Endothelial cell of umbilical vein (primary cell): ENCODE measurements around the gene SLFN5. TPM values are rescaled to one million over a fixed set of nuclear protein-coding genes. Genes with fewer than 3 reads are reported as not detected.
A peak's percentile ranks its signal among the peaks of the same experiment; 100 is the strongest.

Experiments
- BruUV-seq: library from RNA; stranded (reverse); fragments of 400-500 nt; replicated peaks from 2 replicates; lab custom pipeline; 2021; lab: Mats Ljungman, UMichigan
- CTCF ChIA-PET: fragments of 300-600, 350-600 bp; sonication (Branson Sonifier 250); formaldehyde crosslinking; loops from one replicate; lab custom pipeline; 2021; ENCODE audit warnings: antibody characterized with exemption, inconsistent platforms; lab: Charles Lee
- POLR2A ChIA-PET: fragments of 300-600, 350-600 bp; sonication (Branson Sonifier 250); formaldehyde crosslinking; loops from one replicate; lab custom pipeline; 2021; ENCODE audit warnings: antibody characterized with exemption, inconsistent platforms; lab: Charles Lee
- DNase-seq: peaks from one replicate; pipeline ENCODE4 v3.0.0-alpha.2; 2011; ENCODE audit warnings: low read depth, low spot score
- FAIRE-seq: peaks from 2 replicates; lab custom pipeline; 2011; peaks lifted over from hg19 to GRCh38; lab: Jason Lieb, UNC
- H2AFZ ChIP-seq: 2 replicates; pipeline ENCODE4 v1.6.0; 2012; ENCODE audit warnings: low read depth, low read length, control low read depth, inconsistent platforms
- H3K27ac ChIP-seq: 2 replicates; pipeline ENCODE4 v1.5.1; 2011; ENCODE audit warnings: low read depth, mild to moderate bottlenecking, control low read depth, low read length, moderate library complexity; ENCODE audit not compliant: insufficient read depth
- H3K27me3 ChIP-seq, 2 experiments: 2 replicates each; pipeline versions ENCODE4 v1.6.0 to v1.6.1; 2011; ENCODE audit warnings: low read length in 2 of 2, mixed read lengths in 1 of 2; ENCODE audit not compliant: control insufficient read depth in 2 of 2, insufficient read depth in 2 of 2
- H3K36me3 ChIP-seq, 2 experiments: 2 replicates in 1 of 2; 3 replicates in 1 of 2; pipeline ENCODE4 v1.5.1; 2011; ENCODE audit warnings: low read length in 2 of 2, mild to moderate bottlenecking in 1 of 2, moderate library complexity in 1 of 2; ENCODE audit not compliant: control insufficient read depth in 2 of 2, insufficient read depth in 2 of 2; ENCODE audit errors: extremely low read depth in 1 of 2
- H3K4me1 ChIP-seq: 3 replicates; pipeline ENCODE4 v1.5.1; 2011; ENCODE audit warnings: mild to moderate bottlenecking, low read length; ENCODE audit not compliant: control insufficient read depth, insufficient read depth; ENCODE audit errors: extremely low read depth
- H3K4me2 ChIP-seq: 2 replicates; pipeline ENCODE4 v1.6.1; 2011; ENCODE audit warnings: low read length, control low read depth, mixed read lengths; ENCODE audit not compliant: insufficient read depth
- H3K4me3 ChIP-seq, 3 experiments: fragments of 200-600 bp in 1 of 3; sonication (generic), shearing (Covaris generic) in 1 of 3; replicated peaks in 1 of 3; 2 replicates each; pipeline ENCODE4 v1.5.1; 2011 to 2016; ENCODE audit warnings: control low read depth in 3 of 3, low read length in 3 of 3, mild to moderate bottlenecking in 2 of 3, inconsistent platforms in 1 of 3, low read depth in 1 of 3, moderate library complexity in 1 of 3; ENCODE audit not compliant: insufficient read depth in 1 of 3
- H3K79me2 ChIP-seq: 2 replicates; pipeline ENCODE4 v1.6.0; 2012; ENCODE audit warnings: low read length, inconsistent platforms; ENCODE audit not compliant: control insufficient read depth, insufficient read depth
- H3K9ac ChIP-seq: replicated peaks from 2 replicates; pipeline ENCODE3; 2011; ENCODE audit warnings: low read length, control low read depth; ENCODE audit not compliant: insufficient read depth; ENCODE audit errors: extremely low read depth
- H3K9me1 ChIP-seq: replicated peaks from 3 replicates; pipeline ENCODE4 v1.6.0; 2011; ENCODE audit warnings: mild to moderate bottlenecking, low read length; ENCODE audit not compliant: control insufficient read depth, insufficient read depth; ENCODE audit errors: extremely low read depth
- H3K9me3 ChIP-seq: replicated peaks from 2 replicates; pipeline ENCODE4 v1.5.1; 2012; ENCODE audit warnings: low read length, inconsistent platforms; ENCODE audit not compliant: control insufficient read depth, insufficient read depth
- H4K20me1 ChIP-seq: replicated peaks from 2 replicates; pipeline ENCODE3; 2011; ENCODE audit warnings: mild to moderate bottlenecking, low read length; ENCODE audit not compliant: control insufficient read depth, insufficient read depth; ENCODE audit errors: extremely low read depth
- FOS ChIP-seq: IDR thresholded peaks from 2 replicates; pipeline ENCODE4 v1.6.1; 2011; ENCODE audit warnings: mild to moderate bottlenecking, low read length, moderate library complexity, borderline replicate concordance; ENCODE audit not compliant: insufficient read depth
- GATA2 ChIP-seq: IDR thresholded peaks from 2 replicates; pipeline ENCODE4 v1.7.0; 2011; ENCODE audit warnings: low read depth, mild to moderate bottlenecking, moderate library complexity, mixed read lengths, low read length; ENCODE audit not compliant: insufficient read length, insufficient read depth
- JUN ChIP-seq: IDR thresholded peaks from 2 replicates; pipeline ENCODE4 v1.6.1; 2011; ENCODE audit warnings: borderline replicate concordance, low read depth; ENCODE audit not compliant: insufficient read length, insufficient read depth
- POLR2A ChIP-seq: IDR thresholded peaks from 2 replicates; pipeline ENCODE4 v1.6.1; 2012; ENCODE audit warnings: low read depth, mild to moderate bottlenecking, control low read depth, low read length
- POLR2AphosphoS5 ChIP-seq: IDR thresholded peaks from 2 replicates; pipeline ENCODE4 v1.6.1; 2012; ENCODE audit warnings: low read depth, mild to moderate bottlenecking, control low read depth, low read length, moderate library complexity; ENCODE audit not compliant: insufficient read depth
- dilution Hi-C: fragments of 300-500 bp; cut with MboI; formaldehyde crosslinking; loops from one replicate; pipeline ENCODE4 v1.15.0; 2019; ENCODE audit warnings: low sequenced_read_pairs; ENCODE audit not compliant: extremely low pct_ligation_motif_present
- intact Hi-C: fragments of 100-400 bp; cut with micrococcal nuclease; formaldehyde crosslinking; loops from one replicate; pipeline ENCODE4 v1.10.0; 2022
- polyA plus RNA-seq, 4 experiments: library from polyadenylated mRNA; depleted of rRNA in 3 of 4; stranded (reverse) in 3 of 4; unstranded in 1 of 4; fragments of >200 nt; gene quantifications; 2 replicates each; pipeline versions ENCODE4 v1.2.1 to v1.2.3, GENCODE V29; 2011 to 2012; ENCODE audit warnings: missing spikeins in 1 of 4
- total RNA-seq: library from RNA; stranded (reverse); gene quantifications from 2 replicates; pipeline ENCODE4 v1.2.3, GENCODE V29; 2021

SLFN5 gene
- total and polyA plus RNA-seq, 2 donors (not counting 3 experiments of a cell fraction or from before 2014, with no cell fraction given), result 4.5 to 24.2 TPM

- intact Hi-C loops, result loop anchor here (1.0 kb wide), 2 partner anchors 9 to 41 kb away; no protein-coding TSS in a partner anchor
- H3K9me1 ChIP-seq, result no peaks in the 10 kb centered on the region
- FAIRE-seq (peak; percentile 97), DNase-seq (peak; percentile 98)
- peaks cover 0 to 5% of the 10 kb centered on the region in 2 experiments for H3K36me3 ChIP-seq
- H3K9ac ChIP-seq, result no peak overlapping the region
- BruUV-seq, result no TSS peak
- TF ChIP-seq JUN (peak; percentile 95), POLR2AphosphoS5 (peak; percentile 59), GATA2 (peak; percentile 89), POLR2A (no peak), FOS (peak; percentile 87)
- CTCF ChIA-PET, result no interaction called here
- peak overlapping the region; percentile 59 for H3K27ac ChIP-seq
- POLR2A ChIA-PET, result interaction anchor here (1.7 kb wide), 1 partner anchor 11 kb away, joined by 7 read pairs; the partner anchor contains the start of gene SLFN5
- H3K9me3 ChIP-seq, result no peaks in the 10 kb centered on the region
- no peak overlapping the region for H2AFZ ChIP-seq
- H3K27me3 ChIP-seq, result no peaks in the 10 kb centered on the region
- H3K4me2 ChIP-seq, result peak overlapping the region; percentile 31
- H4K20me1 ChIP-seq, result no peaks in the 10 kb centered on the region
- no peak overlapping the region for H3K4me3 ChIP-seq
- dilution Hi-C loops, result no loop called here
- H3K4me1 ChIP-seq, result peaks cover 35% of the 10 kb centered on the region
- H3K79me2 ChIP-seq, result no peaks in the 10 kb centered on the region
Measured at GRCh38 chr17:35254107-35254773, 11.4 kb downstream of the SLFN5 start.

GRCh38 chr17:35255316-35255715 lies 12.4 kb downstream of the SLFN5 start:
- H3K36me3 ChIP-seq, result peaks cover 0 to 7% of the 10 kb centered on the region in 2 experiments
- no peaks in the 10 kb centered on the region for H4K20me1 ChIP-seq
- no peak overlapping the region for H3K4me3 ChIP-seq
- H3K4me2 ChIP-seq, result no peak overlapping the region
- DNase-seq (no peak), FAIRE-seq (no peak)
- H3K79me2 ChIP-seq, result no peaks in the 10 kb centered on the region
- dilution Hi-C loops, result no loop called here
- TF ChIP-seq FOS (no peak), JUN (no peak), POLR2AphosphoS5 (no peak)
- H3K27me3 ChIP-seq, result no peaks in the 10 kb centered on the region
- no peaks in the 10 kb centered on the region for H3K9me3 ChIP-seq
- no peak overlapping the region for H3K27ac ChIP-seq
- no peaks in the 10 kb centered on the region for H3K9me1 ChIP-seq
- ChIA-PET POLR2A (interaction anchor here (3.7 kb wide), 1 partner anchor 11 kb away, joined by 37 read pairs; the partner anchor contains the start of gene SLFN5), CTCF (no interaction called here)
- H3K4me1 ChIP-seq, result peaks cover 35% of the 10 kb centered on the region
- intact Hi-C loops, result no loop called here
- BruUV-seq, result no TSS peak
- H2AFZ ChIP-seq, result no peak overlapping the region
- no peak overlapping the region for H3K9ac ChIP-seq
